K562 (cell line): ENCODE data around the gene TANC1. TPM values are rescaled to one million over a fixed set of nuclear protein-coding genes. Genes with fewer than 3 reads are reported as not detected.

Source experiments
- ATAC-seq: fragments of 200-7000 bp; cut with Tn5 transposase; 3 replicates; pipeline ENCODE4 v1.9.1; 2020; ENCODE audit warnings: moderate library complexity
- BruUV-seq: library from RNA; stranded (reverse); fragments of 400-500 nt; replicated peaks from 2 replicates; lab custom pipeline; 2021; lab: Mats Ljungman, UMichigan
- CTCF ChIA-PET: fragments of 300-600 bp; formaldehyde crosslinking; extraction: SDS; loops from one replicate; lab custom pipeline; 2021; ENCODE audit warnings: low intra/inter-chr PET ratio; lab: Yijun Ruan, JAX
- POLR2A ChIA-PET: fragments of 300-600, 350-650 bp; sonication (Branson Sonifier 250); formaldehyde crosslinking; extraction: SDS; loops from one replicate; lab custom pipeline; 2021; ENCODE audit warnings: antibody characterized with exemption, inconsistent platforms; lab: Yijun Ruan, JAX
- DNase-seq, 4 experiments: peaks; one replicate each; pipeline versions ENCODE4 v3.0.0 to v3.0.0-alpha.2; 2011 to 2018; ENCODE audit warnings: low spot score in 3 of 4, mixed read lengths in 3 of 4; ENCODE audit errors: extremely low read depth in 1 of 4
- FAIRE-seq: peaks from 2 replicates; lab custom pipeline; 2011; peaks lifted over from hg19 to GRCh38; lab: Jason Lieb, UNC
- H2AFZ ChIP-seq: 2 replicates; pipeline ENCODE4 v1.6.0; 2011; ENCODE audit warnings: low read depth, low read length, control low read depth, inconsistent platforms
- H3K27ac ChIP-seq: fragments of 200-600 bp; 3 replicates; pipeline ENCODE4 v1.8.0; 2011; ENCODE audit warnings: low read depth, mild to moderate bottlenecking, control low read depth, inconsistent platforms, low read length, moderate library complexity, mixed read lengths; ENCODE audit errors: extremely low read depth
- H3K27me3 ChIP-seq, 2 experiments: fragments of 300-600 bp in 1 of 2; 2 replicates in 1 of 2; 3 replicates in 1 of 2; pipeline versions ENCODE4 v1.6.0 to v1.8.0; 2011; ENCODE audit warnings: inconsistent platforms in 2 of 2, low read length in 2 of 2, mild to moderate bottlenecking in 1 of 2, mixed read lengths in 1 of 2, moderate library complexity in 1 of 2; ENCODE audit not compliant: control insufficient read depth in 2 of 2, insufficient read depth in 2 of 2
- H3K36me3 ChIP-seq: fragments of 300-600 bp; 3 replicates; pipeline ENCODE4 v1.8.0; 2011; ENCODE audit warnings: mild to moderate bottlenecking, low read length, inconsistent platforms; ENCODE audit not compliant: control insufficient read depth, insufficient read depth
- H3K4me1 ChIP-seq, 2 experiments: fragments of 200-600 bp in 1 of 2; replicated peaks in 1 of 2; 2 replicates in 1 of 2; 3 replicates in 1 of 2; pipeline versions ENCODE4 v1.5.1 to v1.8.0; 2011; ENCODE audit warnings: inconsistent platforms in 2 of 2, low read length in 2 of 2, mild to moderate bottlenecking in 1 of 2, mixed read lengths in 1 of 2, moderate library complexity in 1 of 2; ENCODE audit not compliant: control insufficient read depth in 2 of 2, insufficient read depth in 2 of 2
- H3K4me2 ChIP-seq: 2 replicates; pipeline ENCODE4 v1.6.1; 2011; ENCODE audit warnings: low read length, control low read depth, inconsistent platforms, mixed read lengths; ENCODE audit not compliant: insufficient read depth
- H3K4me3 ChIP-seq: fragments of 200-600 bp; sonication (generic), shearing (Covaris generic); 2 replicates; pipeline ENCODE4 v1.5.1; 2016; ENCODE audit warnings: control low read depth, inconsistent platforms
- H3K79me2 ChIP-seq: fragments of 200-600 bp; 3 replicates; pipeline ENCODE4 v1.8.0; 2011; ENCODE audit warnings: low read length, inconsistent platforms; ENCODE audit not compliant: control insufficient read depth, insufficient read depth
- H3K9ac ChIP-seq, 2 experiments: 2 replicates each; pipeline versions ENCODE4 v1.6.0 to v1.6.1; 2011; ENCODE audit warnings: low read depth in 2 of 2, low read length in 2 of 2, control low read depth in 1 of 2, inconsistent platforms in 1 of 2, mild to moderate bottlenecking in 1 of 2, mixed read lengths in 1 of 2; ENCODE audit not compliant: insufficient read depth in 1 of 2
- H3K9me1 ChIP-seq: one replicate; pipeline ENCODE4 v1.6.0; 2011; ENCODE audit warnings: inconsistent platforms, mild to moderate bottlenecking, low read length, moderate library complexity; ENCODE audit not compliant: control insufficient read depth, insufficient read depth
- H3K9me3 ChIP-seq: replicated peaks from 2 replicates; pipeline ENCODE4 v1.5.1; 2011; ENCODE audit warnings: low read depth, low read length, inconsistent platforms; ENCODE audit not compliant: control insufficient read depth, insufficient read depth
- H4K20me1 ChIP-seq: replicated peaks from 2 replicates; pipeline ENCODE4 v1.6.1; 2011; ENCODE audit warnings: low read length, inconsistent platforms, mixed read lengths; ENCODE audit not compliant: control insufficient read depth, insufficient read depth
- CTCF ChIP-seq, 3 experiments: IDR thresholded peaks in 2 of 3; conservative IDR thresholded peaks in 1 of 3; 2 replicates each; pipeline ENCODE4 v1.5.1; 2011 to 2012; ENCODE audit warnings: low read length in 3 of 3, mild to moderate bottlenecking in 3 of 3, control low read depth in 2 of 3, improper control_type of control experiment in 1 of 3, inconsistent platforms in 1 of 3, low read depth in 1 of 3, mixed read lengths in 1 of 3, moderate library complexity in 1 of 3; ENCODE audit not compliant: insufficient read depth in 2 of 3
- DIDO1 ChIP-seq: fragments of 450-650 bp; IDR thresholded peaks from 2 replicates; pipeline ENCODE4 v1.6.1; 2016; ENCODE audit warnings: low read depth, missing biosample characterization, missing genetic modification characterization
- ETV1 ChIP-seq: fragments of 450-650 bp; conservative IDR thresholded peaks from 2 replicates; pipeline ENCODE4 v1.6.1; 2016; ENCODE audit warnings: missing genetic modification characterization, control low read depth, low read depth, missing compliant biosample characterization
- SP2 ChIP-seq: IDR thresholded peaks from 2 replicates; pipeline ENCODE4 v1.6.1; 2011; ENCODE audit warnings: mild to moderate bottlenecking, low read depth, low read length, moderate library complexity; ENCODE audit not compliant: poor library complexity, severe bottlenecking; ENCODE audit errors: extremely low read depth
- TFE3 ChIP-seq: fragments of 450-650 bp; formaldehyde crosslinking; IDR thresholded peaks from 2 replicates; pipeline ENCODE4 v1.4.0; 2020; ENCODE audit warnings: mild to moderate bottlenecking, mixed read lengths
- ZNF143 ChIP-seq: sonication (generic); formaldehyde crosslinking; IDR thresholded peaks from 2 replicates; pipeline ENCODE4 v1.9.0; 2022; ENCODE audit warnings: mild to moderate bottlenecking, missing genetic modification reagents
- WGBS: fragments of 100-300 bp; shearing (Covaris generic); methylation state at CpG from one replicate; pipeline ENCODE4 v1.1.6; 2016; ENCODE audit warnings: low coverage, mixed read lengths; ENCODE audit not compliant: insufficient coverage; ENCODE audit errors: missing lambda C conversion rate; 5-methylcytosine and 5-hydroxymethylcytosine counted together
- in situ Hi-C: fragments of 300-500 bp; cut with MboI; formaldehyde crosslinking; loops from 4 replicates; pipeline ENCODE4 v1.15.0; 2018; ENCODE audit warnings: inconsistent platforms, mixed read lengths
- intact Hi-C: fragments of 100-400 bp; cut with micrococcal nuclease; formaldehyde crosslinking; loops from 2 replicates; pipeline ENCODE4 v1.14.2; 2022
- polyA plus RNA-seq, 8 experiments: library from polyadenylated mRNA; depleted of rRNA in 4 of 8; stranded (reverse) in 5 of 8; unstranded in 3 of 8; fragments of >200 nt; fragmentation: Nextera tagmentation in 2 of 8; fragmentation: Illumina TruSeq in 1 of 8; extraction: Ambion mirVana in 2 of 8; extraction: Trizol in 1 of 8; gene quantifications; 2 replicates each; pipeline versions ENCODE4 v1.2.1 to v1.2.3, GENCODE V29; 2011 to 2014; ENCODE audit warnings: inconsistent platforms in 1 of 8, missing spikeins in 1 of 8
- total RNA-seq, 7 experiments: library from RNA; depleted of rRNA in 6 of 7; stranded (reverse); fragments of >200 nt in 6 of 7; fragmentation: Illumina TruSeq in 2 of 7; extraction: Trizol in 2 of 7; gene quantifications; 2 replicates each; pipeline versions ENCODE4 v1.2.1 to v1.2.3, GENCODE V29; 2011 to 2021; ENCODE audit warnings: low replicate concordance in 1 of 7

The TANC1 gene
- total and polyA plus RNA-seq, 9 of the 15 experiments (the other 6 are each of a cell fraction or from before 2014, with no cell fraction given), result under 0.01 to 0.20 (median 0.07) TPM; not detected in 1

- Histone ChIP-seq H3K9me1 (no peaks in the 10 kb centered on the region), H4K20me1 (no peaks in the 10 kb centered on the region), H3K9me3 (no peaks in the 10 kb centered on the region), H3K4me2 (no peak overlapping the region), H3K27me3 (peaks cover 18 to 40% of the 10 kb centered on the region in 2 experiments; a peak in 4 of 5 replicates), H3K4me3 (no peak overlapping the region), H3K27ac (no peak overlapping the region), H3K36me3 (no peaks in the 10 kb centered on the region), H2AFZ (no peak overlapping the region), H3K4me1 (no peaks in the 10 kb centered on the region; a peak in 1 of 5 replicates), H3K9ac (no peak overlapping the region), H3K79me2 (no peaks in the 10 kb centered on the region)
- ATAC-seq, result no peak
- FAIRE-seq, result no peak
- no peak for DNase-seq
- no peak for TF ChIP-seq ETV1 (tag)
- no peak for TF ChIP-seq DIDO1 (tag)
- no peak for TF ChIP-seq TFE3 (CRISPR knock-in tag)
- TF ChIP-seq CTCF (IDR thresholded peaks at IDR 0.05 in 2 of 3, conservative IDR thresholded peaks at IDR 0.05 in 1 of 3; ENCODE audit: insufficient read depth in 2 of 3, low read depth in 1 of 3, low read length in 3 of 3), result peak in 1 of 3 experiments; percentile 34; a peak in 2 of 6 replicates
- TF ChIP-seq SP2, result no peak
- no peak for TF ChIP-seq ZNF143
- no TSS peak for BruUV-seq
- in situ Hi-C loops, result no loop called here
- intact Hi-C loops, result no loop called here
- whole genome bisulfite sequencing, result 3% methylated on average over 4 of the region's 4 CpGs
- ChIA-PET CTCF (interaction anchor here (0.6 kb wide), 1 partner anchor 108 kb away, joined by 3 read pairs; no protein-coding TSS in a partner anchor), POLR2A (interaction anchor here (0.8 kb wide), 1 partner anchor 45 kb away, joined by 3 read pairs; no protein-coding TSS in a partner anchor)
Observed at GRCh38 chr2:158996378-158996993, 28.0 kb downstream of the TANC1 start.
